ENCODE data around the gene OR2T6.
"Not testable (repeated sequence)": the region's sequence is repeated elsewhere in the genome, so short reads cannot be mapped to it uniquely, and the experiment has no call there.

Gene OR2T6

GRCh38 chr1:248433811-248434415 lies 58.4 kb downstream of the OR2T6 start:
- not testable (repeated sequence) for DNase-seq (ENCODE audit: low spot score)

GRCh38 chr1:248434913-248435312 lies 59.4 kb downstream of the OR2T6 start:
- DNase-seq (ENCODE audit: low spot score) = not testable (repeated sequence)

- DNase-seq (ENCODE audit: low spot score) = not testable (repeated sequence)
These were observed 60.8 kb downstream of the OR2T6 start for GRCh38 chr1:248436303-248436702.

GRCh38 chr1:248438668-248439067 lies 63.1 kb downstream of the OR2T6 start:
- not testable (repeated sequence) for DNase-seq (ENCODE audit: low spot score)

GRCh38 chr1:248439283-248439682 lies 63.7 kb downstream of the OR2T6 start:
- DNase-seq (ENCODE audit: low spot score) = not testable (repeated sequence)
